ENCODE results near the gene FBXO34.

FBXO34 gene

GRCh38 chr14:55323910-55324309 is 52.7 kb downstream of the FBXO34 start:
- no peak for TF ChIP-seq CTCF (IDR thresholded peaks at IDR 0.05; ENCODE audit: extremely low read depth, missing control alignments)
- DNase-seq (ENCODE audit: low spot score), result no peak

- no peak for DNase-seq (ENCODE audit: low spot score)
- TF ChIP-seq CTCF (IDR thresholded peaks at IDR 0.05; ENCODE audit: extremely low read depth, missing control alignments), result no peak
These were observed 53.6 kb downstream of the FBXO34 start for GRCh38 chr14:55324812-55325211.

- TF ChIP-seq CTCF (IDR thresholded peaks at IDR 0.05; ENCODE audit: extremely low read depth, missing control alignments), result no peak
- peak; percentile 31 for DNase-seq (ENCODE audit: low spot score)
These were observed 56.0 kb downstream of the FBXO34 start for GRCh38 chr14:55327179-55327578.

GRCh38 chr14:55328317-55328716 is 57.1 kb downstream of the FBXO34 start:
- no peak for TF ChIP-seq CTCF (IDR thresholded peaks at IDR 0.05; ENCODE audit: extremely low read depth, missing control alignments)
- DNase-seq (ENCODE audit: low spot score), result no peak

GRCh38 chr14:55329999-55330710 is 58.9 kb downstream of the FBXO34 start:
- TF ChIP-seq CTCF (IDR thresholded peaks at IDR 0.05; ENCODE audit: extremely low read depth, missing control alignments), result no peak
- no peak for DNase-seq (ENCODE audit: low spot score)

GRCh38 chr14:55332654-55333570 is 61.7 kb downstream of the FBXO34 start:
- DNase-seq (ENCODE audit: low spot score), result no peak

More at GRCh38 chr14:55332654-55333570, 61.7 kb downstream of the FBXO34 start:
- TF ChIP-seq CTCF (IDR thresholded peaks at IDR 0.05; ENCODE audit: extremely low read depth, missing control alignments), result no peak

Measured in GM20000 (cell line).